Uterus (tissue), 4 donors: ENCODE results near the gene PRRT4. TPM values are rescaled to one million over a fixed set of nuclear protein-coding genes. Genes with fewer than 3 reads are reported as not detected.

Experiments
- DNase-seq, 2 donors: peaks; one replicate each; pipeline ENCODE4 v3.0.0-alpha.2; 2019 to 2020
- H3K27ac ChIP-seq, 2 donors: fragments of 200-600 bp; sonication (generic); 1 replicate in 1 of 2; 2 replicates in 1 of 2; pipeline ENCODE4 v1.5.1; 2016 to 2018
- H3K27me3 ChIP-seq, 2 donors: fragments of 200-600 bp; sonication (generic); one replicate each; pipeline ENCODE4 v1.5.1; 2018 to 2019; ENCODE audit warnings: control low read depth in 1 of 2
- H3K36me3 ChIP-seq, 2 donors: fragments of 200-600 bp; sonication (generic); one replicate each; pipeline ENCODE4 v1.5.1; 2019; ENCODE audit warnings: control low read depth in 1 of 2
- H3K4me1 ChIP-seq, 2 donors: fragments of 200-600 bp; sonication (generic); one replicate each; pipeline ENCODE4 v1.5.1; 2018 to 2019; ENCODE audit warnings: control low read depth in 1 of 2
- H3K4me3 ChIP-seq, 2 donors: fragments of 200-600 bp; sonication (generic); 1 replicate in 1 of 2; 2 replicates in 1 of 2; pipeline ENCODE4 v1.5.1; 2018 to 2019; ENCODE audit warnings: mild to moderate bottlenecking in 1 of 2
- H3K9me3 ChIP-seq, 2 donors: fragments of 200-600 bp; sonication (generic); one replicate each; pipeline ENCODE4 v1.5.1; 2019; ENCODE audit warnings: control low read depth in 1 of 2
- CTCF ChIP-seq, 4 experiments: fragments of 200-600 bp in 2 of 4; fragments of 450-650 bp in 2 of 4; sonication (generic) in 2 of 4; IDR thresholded peaks; one replicate each; pipeline ENCODE4 v1.5.1; 2016 to 2019; ENCODE audit warnings: antibody characterized with exemption in 4 of 4, mild to moderate bottlenecking in 2 of 4, moderate library complexity in 1 of 4
- POLR2A ChIP-seq, 2 donors: fragments of 450-650 bp; IDR thresholded peaks; one replicate each; pipeline ENCODE4 v1.6.1; 2016; ENCODE audit warnings: antibody characterized with exemption in 2 of 2, mild to moderate bottlenecking in 1 of 2, moderate library complexity in 1 of 2
- intact Hi-C: fragments of 100-400 bp; cut with DNase I; formaldehyde crosslinking; loops from one replicate; pipeline ENCODE4 v1.15.1; 2023; ENCODE audit warnings: low total_unique reads
- total RNA-seq, 4 donors: library from RNA; depleted of rRNA in 3 of 4; stranded (reverse); fragments of >200 nt in 3 of 4; gene quantifications; one replicate each; pipeline versions ENCODE4 v1.1.0 to v1.2.4, GENCODE V29; 2014 to 2023
- donor health status: DM: yes; HTN: yes; CAD: no.

Gene PRRT4
- total RNA-seq, 4 donors from 2014 or later, result 1.3 to 1.7 TPM; not detected in 2

DNA sequence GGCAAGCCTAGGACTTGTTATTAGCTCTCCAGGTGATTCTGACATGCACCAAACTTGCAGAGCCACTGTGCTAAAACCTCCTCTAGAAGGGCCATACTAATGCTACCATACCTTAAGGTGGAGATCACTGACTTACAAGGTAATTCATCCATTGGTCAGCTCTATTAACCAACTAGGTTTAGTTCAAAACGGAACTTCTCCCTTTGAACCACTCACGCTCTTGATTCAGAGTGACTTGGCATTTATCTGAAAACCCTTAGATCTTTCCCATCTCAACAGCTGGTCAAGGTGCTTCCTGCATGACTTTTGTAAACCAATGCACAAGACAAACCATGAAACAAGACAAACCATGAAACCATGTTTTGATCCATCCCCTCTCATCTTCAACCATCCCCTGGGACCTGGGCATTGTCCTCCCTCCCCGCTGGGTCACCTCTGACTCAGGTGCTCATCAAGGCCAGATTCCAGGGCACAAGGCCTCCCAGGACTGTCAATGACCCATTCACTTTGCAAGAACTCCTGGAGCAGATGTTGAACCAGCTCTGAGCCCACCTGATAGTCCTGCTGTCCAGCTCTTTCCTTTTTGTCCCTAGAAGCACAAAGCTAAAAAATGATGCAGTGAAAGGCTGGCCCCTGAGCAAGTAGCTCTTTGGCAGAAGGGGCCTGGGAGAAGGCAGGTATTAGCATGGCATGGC lies 29.5 kb upstream of the PRRT4 start:
- DNase-seq, result no peak
- H3K4me3 ChIP-seq, result no peak overlapping the region
- H3K4me1 ChIP-seq, result no peaks in the 10 kb centered on the region
- intact Hi-C loops, result no loop called here
- H3K27ac ChIP-seq, result no peak overlapping the region
- H3K9me3 ChIP-seq, result no peaks in the 10 kb centered on the region
- H3K36me3 ChIP-seq, result no peaks in the 10 kb centered on the region
- no peaks in the 10 kb centered on the region for H3K27me3 ChIP-seq
- TF ChIP-seq POLR2A (IDR thresholded peaks at IDR 0.05) (no peak), CTCF (IDR thresholded peaks at IDR 0.05) (no peak)

GRCh38 chr7:128389618-128390329 lies 28.3 kb upstream of the PRRT4 start:
- Histone ChIP-seq H3K27me3 (no peaks in the 10 kb centered on the region), H3K27ac (no peak overlapping the region), H3K4me3 (no peak overlapping the region), H3K9me3 (no peaks in the 10 kb centered on the region), H3K4me1 (no peaks in the 10 kb centered on the region), H3K36me3 (no peaks in the 10 kb centered on the region)
- TF ChIP-seq POLR2A (IDR thresholded peaks at IDR 0.05), result no peak
- TF ChIP-seq CTCF (IDR thresholded peaks at IDR 0.05), result no peak
- DNase-seq, result no peak
- intact Hi-C loops, result no loop called here

DNA sequence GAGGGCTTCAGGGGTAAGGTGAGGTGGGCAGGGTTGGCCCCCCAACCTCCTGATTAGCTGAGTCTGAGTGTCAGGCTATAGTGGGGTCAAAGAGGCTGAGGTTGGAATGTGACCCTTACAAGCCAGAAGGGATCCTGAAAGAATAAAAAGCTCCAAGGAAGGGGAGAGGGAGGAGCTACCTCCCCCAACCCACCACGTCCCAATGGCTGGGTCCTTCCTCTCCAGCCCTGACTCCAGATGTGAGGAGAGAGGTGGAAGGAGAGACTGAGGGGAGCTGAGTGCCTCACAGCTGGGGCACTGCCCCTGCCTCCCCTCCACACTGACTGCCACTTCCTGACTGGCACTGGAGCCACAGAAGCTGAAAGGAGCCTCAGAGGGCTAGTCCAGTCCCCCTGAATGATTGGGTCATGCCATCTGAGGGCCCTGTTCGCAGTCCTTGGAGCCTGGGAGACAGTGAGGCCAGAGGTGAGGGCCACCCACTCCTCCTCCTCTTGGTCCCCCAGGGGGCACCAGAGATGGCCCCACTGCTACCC lies 27.7 kb upstream of the PRRT4 start:
- intact Hi-C loops, result no loop called here
- Histone ChIP-seq H3K4me1 (no peaks in the 10 kb centered on the region), H3K27ac (no peak overlapping the region), H3K9me3 (no peaks in the 10 kb centered on the region), H3K4me3 (no peak overlapping the region), H3K36me3 (no peaks in the 10 kb centered on the region), H3K27me3 (no peaks in the 10 kb centered on the region)
- TF ChIP-seq CTCF (IDR thresholded peaks at IDR 0.05), result no peak
- TF ChIP-seq POLR2A (IDR thresholded peaks at IDR 0.05), result no peak
- no peak for DNase-seq

DNA sequence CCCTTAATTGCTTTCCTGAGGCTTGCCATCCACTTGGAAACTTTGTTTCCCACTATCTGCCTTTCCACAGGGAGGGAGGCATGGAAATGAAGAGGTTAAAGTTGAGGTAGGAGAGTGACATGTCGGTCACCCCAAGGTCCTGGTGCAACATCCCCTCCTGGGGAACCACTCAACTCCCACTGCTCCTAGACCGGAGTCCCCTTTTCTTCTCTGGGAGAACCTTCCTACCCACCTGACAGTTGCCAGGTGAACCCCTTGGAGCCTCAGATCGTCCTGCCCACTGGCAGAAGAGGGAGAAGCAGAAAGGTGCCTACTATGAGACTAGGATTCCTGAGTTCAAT lies 26.6 kb upstream of the PRRT4 start:
- intact Hi-C loops, result no loop called here
- H3K4me3 ChIP-seq, result no peak overlapping the region
- no peak for DNase-seq

More for the DNA sequence above, 26.6 kb upstream of the PRRT4 start:
- H3K9me3 ChIP-seq, result no peaks in the 10 kb centered on the region
- no peaks in the 10 kb centered on the region for H3K27me3 ChIP-seq
- no peak overlapping the region for H3K27ac ChIP-seq
- TF ChIP-seq CTCF (IDR thresholded peaks at IDR 0.05) (no peak), POLR2A (IDR thresholded peaks at IDR 0.05) (no peak)
- H3K4me1 ChIP-seq, result no peaks in the 10 kb centered on the region
- H3K36me3 ChIP-seq, result no peaks in the 10 kb centered on the region
